IMR-90 (cell line): ENCODE measurements around the gene PPP1R1C. TPM values are rescaled to one million over a fixed set of nuclear protein-coding genes. Genes with fewer than 3 reads are reported as not detected.

Source experiments
- ATAC-seq: fragments of 200-7000 bp; cut with Tn5 transposase; 2 replicates; pipeline ENCODE4 v1.9.1; 2020; ENCODE audit warnings: low read depth, mild to moderate bottlenecking, moderate library complexity
- BruUV-seq: library from RNA; stranded (reverse); fragments of 400-500 nt; replicated peaks from 2 replicates; lab custom pipeline; 2021; lab: Mats Ljungman, UMichigan
- CTCF ChIA-PET: fragments of 300-600 bp; formaldehyde crosslinking; extraction: SDS; loops from one replicate; lab custom pipeline; 2021; ENCODE audit warnings: antibody characterized with exemption; lab: Yijun Ruan, JAX
- POLR2A ChIA-PET: fragments of 300-600 bp; sonication (Branson Sonifier 250); formaldehyde crosslinking; loops from one replicate; lab custom pipeline; 2022; ENCODE audit warnings: antibody characterized with exemption; ENCODE audit not compliant: unreplicated experiment; lab: Charles Lee
- DNase-seq: peaks from one replicate; pipeline ENCODE4 v3.0.0; 2013
- H2AFZ ChIP-seq: replicated peaks from 2 replicates; pipeline ENCODE3; 2013; ENCODE audit warnings: low read length, mild to moderate bottlenecking; ENCODE audit not compliant: poor library complexity
- H2AK5ac ChIP-seq: 2 replicates; pipeline ENCODE4 v1.6.1; 2013; ENCODE audit warnings: low read depth, low read length, inconsistent platforms
- H2AK9ac ChIP-seq: replicated peaks from 2 replicates; pipeline ENCODE3; 2013; ENCODE audit warnings: mild to moderate bottlenecking, low read depth, low read length, moderate library complexity; ENCODE audit not compliant: poor library complexity
- H2BK120ac ChIP-seq: 2 replicates; pipeline ENCODE4 v1.6.1; 2013; ENCODE audit warnings: low read depth, low read length, inconsistent platforms
- H2BK15ac ChIP-seq: 3 replicates; pipeline ENCODE4 v1.6.1; 2013; ENCODE audit warnings: low read depth, low read length, inconsistent platforms
- H2BK20ac ChIP-seq: 2 replicates; pipeline ENCODE4 v1.6.1; 2013; ENCODE audit warnings: low read depth, mild to moderate bottlenecking, inconsistent platforms, low read length, moderate library complexity
- H2BK5ac ChIP-seq: 2 replicates; pipeline ENCODE4 v1.6.1; 2013; ENCODE audit warnings: mild to moderate bottlenecking, low read depth, low read length, inconsistent platforms; ENCODE audit not compliant: poor library complexity, severe bottlenecking
- H3K14ac ChIP-seq: replicated peaks from 2 replicates; pipeline ENCODE4 v1.6.1; 2013; ENCODE audit warnings: low read depth, low read length, inconsistent platforms
- H3K18ac ChIP-seq: 2 replicates; pipeline ENCODE4 v1.6.1; 2013; ENCODE audit warnings: low read depth, low read length, control low read depth
- H3K23ac ChIP-seq: 2 replicates; pipeline ENCODE4 v1.6.1; 2013; ENCODE audit warnings: low read depth, low read length, inconsistent platforms
- H3K27ac ChIP-seq: 2 replicates; pipeline ENCODE4 v1.5.1; 2013; ENCODE audit warnings: mild to moderate bottlenecking, control low read depth, low read length; ENCODE audit not compliant: insufficient read depth
- H3K27me3 ChIP-seq: 2 replicates; pipeline ENCODE4 v1.6.1; 2013; ENCODE audit warnings: low read length; ENCODE audit not compliant: control insufficient read depth, insufficient read depth
- H3K36me3 ChIP-seq: 2 replicates; pipeline ENCODE4 v1.6.1; 2013; ENCODE audit warnings: low read length, mixed read lengths; ENCODE audit not compliant: control insufficient read depth, insufficient read depth
- H3K4ac ChIP-seq: 2 replicates; pipeline ENCODE4 v1.6.1; 2013; ENCODE audit warnings: low read depth, low read length, inconsistent platforms
- H3K4me1 ChIP-seq: 2 replicates; pipeline ENCODE4 v1.6.1; 2013; ENCODE audit warnings: low read length, mixed read lengths; ENCODE audit not compliant: control insufficient read depth, insufficient read depth
- H3K4me2 ChIP-seq: 2 replicates; pipeline ENCODE4 v1.6.1; 2013; ENCODE audit warnings: low read depth, mild to moderate bottlenecking, control low read depth, low read length, moderate library complexity
- H3K4me3 ChIP-seq: 2 replicates; pipeline ENCODE4 v1.5.1; 2013; ENCODE audit warnings: low read depth, mild to moderate bottlenecking, control low read depth, low read length, moderate library complexity; ENCODE audit not compliant: insufficient read depth
- H3K56ac ChIP-seq: 2 replicates; pipeline ENCODE4 v1.6.1; 2013; ENCODE audit warnings: low read length, inconsistent platforms; ENCODE audit not compliant: insufficient read depth; ENCODE audit errors: extremely low read depth
- H3K79me1 ChIP-seq, 2 experiments: 2 replicates each; pipeline ENCODE4 v1.6.1; 2013; ENCODE audit warnings: low read length in 2 of 2, inconsistent platforms in 1 of 2, low read depth in 1 of 2
- H3K9ac ChIP-seq: 2 replicates; pipeline ENCODE4 v1.6.1; 2013; ENCODE audit warnings: low read depth, low read length, control low read depth
- H3K9me1 ChIP-seq: 2 replicates; pipeline ENCODE4 v1.6.1; 2013; ENCODE audit warnings: low read length, inconsistent platforms; ENCODE audit not compliant: insufficient read depth
- H3K9me3 ChIP-seq: 2 replicates; pipeline ENCODE4 v1.6.1; 2013; ENCODE audit warnings: low read length; ENCODE audit not compliant: control insufficient read depth, insufficient read depth
- H4K20me1 ChIP-seq: 2 replicates; pipeline ENCODE4 v1.6.1; 2013; ENCODE audit warnings: low read length, inconsistent platforms; ENCODE audit not compliant: insufficient read depth
- H4K5ac ChIP-seq: 2 replicates; pipeline ENCODE4 v1.6.1; 2013; ENCODE audit warnings: mild to moderate bottlenecking, low read depth, low read length, control low read depth
- H4K8ac ChIP-seq, 2 experiments: 2 replicates each; pipeline ENCODE4 v1.6.1; 2013; ENCODE audit warnings: low read depth in 2 of 2, low read length in 2 of 2, control low read depth in 1 of 2, inconsistent platforms in 1 of 2
- H4K91ac ChIP-seq: 2 replicates; pipeline ENCODE4 v1.6.1; 2013; ENCODE audit warnings: low read depth, low read length, inconsistent platforms; ENCODE audit not compliant: insufficient read depth
- CHD1 ChIP-seq: IDR thresholded peaks from 2 replicates; pipeline ENCODE4 v1.6.1; 2012; ENCODE audit warnings: low read depth, low read length, improper control_type of control experiment
- MAFK ChIP-seq: IDR thresholded peaks from 2 replicates; pipeline ENCODE4 v1.6.1; 2012; ENCODE audit warnings: low read depth, low read length, improper control_type of control experiment
- MXI1 ChIP-seq: IDR thresholded peaks from 2 replicates; pipeline ENCODE4 v1.6.1; 2012; ENCODE audit warnings: low read depth, mild to moderate bottlenecking, low read length, moderate library complexity, borderline replicate concordance
- RFX5 ChIP-seq: IDR thresholded peaks from 2 replicates; pipeline ENCODE4 v1.8.0; 2012; ENCODE audit warnings: low read depth, mild to moderate bottlenecking, low read length, moderate library complexity
- SMC3 ChIP-seq: fragments of 150-350 bp; IDR thresholded peaks from 2 replicates; pipeline ENCODE4 v1.6.1; 2016; ENCODE audit warnings: low read depth, mild to moderate bottlenecking, antibody characterized with exemption, low read length, moderate library complexity
- USF2 ChIP-seq: fragments of 150-350 bp; IDR thresholded peaks from 2 replicates; pipeline ENCODE4 v1.6.1; 2017; ENCODE audit warnings: mild to moderate bottlenecking, antibody characterized with exemption, low read length, low read depth
- WGBS, 2 experiments: methylation state at CpG; one replicate each; pipeline versions ENCODE4 v1.1.5 to v1.1.7; 2013; ENCODE audit warnings: missing lambda C conversion rate in 2 of 2; ENCODE audit not compliant: insufficient read length in 1 of 2; ENCODE audit errors: extremely low coverage in 2 of 2; 5-methylcytosine and 5-hydroxymethylcytosine counted together
- dilution Hi-C: fragments of 300-500 bp; cut with HindIII; formaldehyde crosslinking; loops from one replicate; pipeline ENCODE4 v1.14.3; 2018; ENCODE audit warnings: low sequenced_read_pairs; ENCODE audit not compliant: unreplicated experiment
- in situ Hi-C: fragments of 300-500 bp; cut with MboI; formaldehyde crosslinking; loops from 3 replicates; pipeline ENCODE4 v1.14.3; 2019; ENCODE audit warnings: low sequenced_read_pairs, inconsistent platforms, mixed read lengths
- intact Hi-C: fragments of 100-400 bp; cut with micrococcal nuclease; formaldehyde crosslinking; loops from 2 replicates; pipeline ENCODE4 v1.10.0; 2022
- polyA plus RNA-seq, 3 experiments: library from polyadenylated mRNA; depleted of rRNA; stranded (reverse); fragments of >200 nt; gene quantifications; 2 replicates each; pipeline ENCODE4 v1.2.3, GENCODE V29; 2012; ENCODE audit warnings: low replicate concordance in 1 of 3
- total RNA-seq: library from RNA; depleted of rRNA; stranded (reverse); fragments of >200 nt; gene quantifications from 2 replicates; pipeline ENCODE4 v1.2.3, GENCODE V29; 2012

Gene PPP1R1C
- total and polyA plus RNA-seq, 2 of the 4 experiments (the other 2 are of a cell fraction): 0.10 to 0.36 TPM

GRCh38 chr2:182078988-182079602, 93.4 kb downstream of the PPP1R1C start:
- BruUV-seq: no TSS peak
- in situ Hi-C loops: loop anchor here (5.0 to 10.0 kb wide), 2 partner anchors 174 to 342 kb away; no protein-coding TSS in a partner anchor

More at GRCh38 chr2:182078988-182079602, 93.4 kb downstream of the PPP1R1C start:
- no peak overlapping the region for H3K4me2 ChIP-seq
- POLR2A ChIA-PET: no interaction called here
- H3K14ac ChIP-seq: no peak overlapping the region
- no peaks in the 10 kb centered on the region for H3K27me3 ChIP-seq
- no peaks in the 10 kb centered on the region for H3K9me3 ChIP-seq
- no peak overlapping the region for H2AFZ ChIP-seq
- no peak overlapping the region for H3K9ac ChIP-seq
- no peaks in the 10 kb centered on the region for H4K20me1 ChIP-seq
- no peak overlapping the region for H3K18ac ChIP-seq
- no peak overlapping the region for H3K4me3 ChIP-seq
- no peak overlapping the region for H2BK120ac ChIP-seq
- no peak overlapping the region for H3K56ac ChIP-seq
- CTCF ChIA-PET: interaction anchor here (3.2 to 3.3 kb wide), 2 partner anchors 9 to 337 kb away, joined by 12 to 19 read pairs; no protein-coding TSS in a partner anchor
- no peaks in the 10 kb centered on the region for H3K36me3 ChIP-seq
- H3K27ac ChIP-seq: no peak overlapping the region
- no peaks in the 10 kb centered on the region for H3K9me1 ChIP-seq
- H4K8ac ChIP-seq: no peak overlapping the region
- H4K91ac ChIP-seq: no peak overlapping the region
- no peak for DNase-seq
- no CpG with 5 or more reads among the region's 3 CpGs for WGBS, 2 experiments
- H3K23ac ChIP-seq: no peak overlapping the region
- H3K79me1 ChIP-seq: no peaks in the 10 kb centered on the region
- intact Hi-C loops (loop anchor here (1.0 to 5.0 kb wide), 4 partner anchors 7 to 568 kb away; no protein-coding TSS in a partner anchor), dilution Hi-C loops (no loop called here)
- H2BK15ac ChIP-seq: no peak overlapping the region
- no peak for ATAC-seq
- no peak overlapping the region for H2AK5ac ChIP-seq
- H4K5ac ChIP-seq: no peak overlapping the region
- H2BK5ac ChIP-seq: no peak overlapping the region
- H2AK9ac ChIP-seq: no peak overlapping the region
- H3K4me1 ChIP-seq: no peaks in the 10 kb centered on the region; the same call in 1 of the 2 replicates
- no peak overlapping the region for H2BK20ac ChIP-seq
- TF ChIP-seq SMC3 (no peak), CHD1 (no peak), RFX5 (no peak), USF2 (no peak), MXI1 (no peak), MAFK (no peak)
- no peak overlapping the region for H3K4ac ChIP-seq
